ENCODE results near the gene PDE1A. TPM values are rescaled to one million over a fixed set of nuclear protein-coding genes. Genes with fewer than 3 reads are reported as not detected.

Gene PDE1A
- total RNA-seq, 3 donors from 2014 or later (not counting 1 experiment from before 2014, with no cell fraction given) = not detected

DNA sequence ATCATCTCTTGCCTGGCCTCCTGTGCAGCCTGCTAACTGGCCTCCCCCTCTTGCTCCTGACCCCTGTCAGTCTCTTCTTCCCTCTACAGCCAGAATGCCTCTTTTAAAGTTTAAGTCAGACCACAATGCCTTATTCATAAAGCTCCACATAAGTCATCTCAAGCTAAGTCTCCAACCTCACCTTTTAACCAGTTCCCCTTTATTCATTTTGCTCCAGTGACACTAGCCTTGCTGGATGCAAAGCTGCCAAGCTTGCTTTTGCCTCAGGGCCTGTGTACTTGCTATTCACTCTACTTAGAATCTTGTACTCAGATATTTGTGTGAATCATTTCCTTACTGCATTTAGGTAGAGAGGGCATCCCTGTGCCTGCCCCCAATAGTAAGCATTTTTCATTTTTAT lies 180.9 kb downstream of the PDE1A start:
- no peak for ATAC-seq
- H3K36me3 Mint-ChIP-seq = no peaks in the 10 kb centered on the region
- Histone ChIP-seq H3K4me1 (ENCODE audit: control insufficient read depth, insufficient read depth, low read length) (no peaks in the 10 kb centered on the region), H3K36me3 (ENCODE audit: control insufficient read depth, insufficient read depth, low read length) (no peaks in the 10 kb centered on the region), H3K27me3 (ENCODE audit: control insufficient read depth, insufficient read depth, low read length) (no peaks in the 10 kb centered on the region), H3K4me3 (ENCODE audit: low read length) (no peak overlapping the region), H3K27ac (ENCODE audit: low read length) (no peak overlapping the region), H3K9me3 (ENCODE audit: control insufficient read depth, insufficient read depth, low read length) (no peaks in the 10 kb centered on the region)
- TF ChIP-seq, protein P1, sequence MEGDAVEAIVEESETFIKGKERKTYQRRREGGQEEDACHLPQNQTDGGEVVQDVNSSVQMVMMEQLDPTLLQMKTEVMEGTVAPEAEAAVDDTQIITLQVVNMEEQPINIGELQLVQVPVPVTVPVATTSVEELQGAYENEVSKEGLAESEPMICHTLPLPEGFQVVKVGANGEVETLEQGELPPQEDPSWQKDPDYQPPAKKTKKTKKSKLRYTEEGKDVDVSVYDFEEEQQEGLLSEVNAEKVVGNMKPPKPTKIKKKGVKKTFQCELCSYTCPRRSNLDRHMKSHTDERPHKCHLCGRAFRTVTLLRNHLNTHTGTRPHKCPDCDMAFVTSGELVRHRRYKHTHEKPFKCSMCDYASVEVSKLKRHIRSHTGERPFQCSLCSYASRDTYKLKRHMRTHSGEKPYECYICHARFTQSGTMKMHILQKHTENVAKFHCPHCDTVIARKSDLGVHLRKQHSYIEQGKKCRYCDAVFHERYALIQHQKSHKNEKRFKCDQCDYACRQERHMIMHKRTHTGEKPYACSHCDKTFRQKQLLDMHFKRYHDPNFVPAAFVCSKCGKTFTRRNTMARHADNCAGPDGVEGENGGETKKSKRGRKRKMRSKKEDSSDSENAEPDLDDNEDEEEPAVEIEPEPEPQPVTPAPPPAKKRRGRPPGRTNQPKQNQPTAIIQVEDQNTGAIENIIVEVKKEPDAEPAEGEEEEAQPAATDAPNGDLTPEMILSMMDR (IDR thresholded peaks at IDR 0.05) = no peak
- H3K27me3 Mint-ChIP-seq (ENCODE audit: low read depth in 2 of 2) = no peaks in the 10 kb centered on the region
- DNase-seq = no peak
- intact Hi-C loops (cut with micrococcal nuclease) = no loop called here
- H3K4me1 Mint-ChIP-seq = peaks cover 0 to 2% of the 10 kb centered on the region in 2 donors
- H3K4me3 Mint-ChIP-seq = no peak overlapping the region
- peaks cover 0 to 2% of the 10 kb centered on the region in 2 donors for H3K9me3 Mint-ChIP-seq
- H3K27ac Mint-ChIP-seq = no peak overlapping the region

- WGBS (ENCODE audit: insufficient coverage) = 70% methylated on average over 3 of the region's 5 CpGs
- Mint-ChIP-seq H3K27ac (no peak overlapping the region), H3K4me1 (peaks cover 0 to 5% of the 10 kb centered on the region in 2 donors), H3K9me3 (peaks cover 0 to 3% of the 10 kb centered on the region in 2 donors), H3K4me3 (no peak overlapping the region), H3K36me3 (no peaks in the 10 kb centered on the region), H3K27me3 (ENCODE audit: low read depth in 2 of 2) (no peaks in the 10 kb centered on the region)
- Histone ChIP-seq H3K4me1 (ENCODE audit: control insufficient read depth, insufficient read depth, low read length) (no peaks in the 10 kb centered on the region), H3K4me3 (ENCODE audit: low read length) (no peak overlapping the region), H3K27ac (ENCODE audit: low read length) (no peak overlapping the region), H3K36me3 (ENCODE audit: control insufficient read depth, insufficient read depth, low read length) (no peaks in the 10 kb centered on the region), H3K27me3 (ENCODE audit: control insufficient read depth, insufficient read depth, low read length) (no peaks in the 10 kb centered on the region), H3K9me3 (ENCODE audit: control insufficient read depth, insufficient read depth, low read length) (no peaks in the 10 kb centered on the region)
- no peak for DNase-seq
- intact Hi-C loops (cut with micrococcal nuclease) = no loop called here
- TF ChIP-seq, protein P1 (IDR thresholded peaks at IDR 0.05) = no peak
- no peak for ATAC-seq
Measured at GRCh38 chr2:182242609-182243008, 184.2 kb downstream of the PDE1A start.

GRCh38 chr2:182241936-182242335 lies 184.9 kb downstream of the PDE1A start:
- no peaks in the 10 kb centered on the region for H3K4me1 ChIP-seq (ENCODE audit: control insufficient read depth, insufficient read depth, low read length)
- no peaks in the 10 kb centered on the region for H3K9me3 ChIP-seq (ENCODE audit: control insufficient read depth, insufficient read depth, low read length)
- DNase-seq (no peak), ATAC-seq (no peak)
- Mint-ChIP-seq H3K4me1 (peaks cover 0 to 5% of the 10 kb centered on the region in 2 donors), H3K27ac (no peak overlapping the region), H3K27me3 (ENCODE audit: low read depth in 2 of 2) (no peaks in the 10 kb centered on the region), H3K36me3 (no peaks in the 10 kb centered on the region), H3K9me3 (peaks cover 0 to 4% of the 10 kb centered on the region in 2 donors), H3K4me3 (no peak overlapping the region)
- TF ChIP-seq, protein P1 (IDR thresholded peaks at IDR 0.05) = no peak
- no peaks in the 10 kb centered on the region for H3K36me3 ChIP-seq (ENCODE audit: control insufficient read depth, insufficient read depth, low read length)
- 79% methylated on average over 1 of the region's 1 CpG for WGBS (ENCODE audit: insufficient coverage)
- intact Hi-C loops (cut with micrococcal nuclease) = no loop called here
- no peak overlapping the region for H3K27ac ChIP-seq (ENCODE audit: low read length)
- H3K4me3 ChIP-seq (ENCODE audit: low read length) = no peak overlapping the region
- H3K27me3 ChIP-seq (ENCODE audit: control insufficient read depth, insufficient read depth, low read length) = no peaks in the 10 kb centered on the region

DNA sequence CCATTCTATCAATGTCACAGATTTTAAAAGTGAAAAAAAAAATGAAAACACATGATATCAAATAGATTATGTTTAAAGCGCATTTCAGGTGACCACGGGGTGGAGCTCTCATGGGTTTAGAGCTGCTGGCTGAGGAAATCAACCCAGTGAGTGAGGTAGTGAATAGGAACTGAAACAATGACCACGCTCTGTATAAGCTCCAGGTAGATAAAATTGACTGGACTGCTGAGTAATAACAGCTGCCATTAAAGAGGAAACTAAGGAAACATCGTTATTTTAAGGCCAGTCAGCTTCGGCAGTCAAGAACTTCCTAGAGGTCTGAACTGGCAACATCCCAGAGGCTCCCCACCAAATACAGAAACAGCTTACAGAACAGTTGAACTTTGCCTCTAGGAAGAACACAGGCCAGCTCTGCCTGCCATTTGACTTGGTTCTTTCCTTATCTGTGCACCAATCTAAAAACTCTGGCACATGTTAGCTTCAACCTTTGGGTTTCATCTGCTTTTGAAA lies 185.9 kb downstream of the PDE1A start:
- H3K4me3 Mint-ChIP-seq = no peak overlapping the region
- H3K4me1 Mint-ChIP-seq = peaks cover 0 to 5% of the 10 kb centered on the region in 2 donors
- DNase-seq (peak in 1 of 2 donors; percentile 24), ATAC-seq (no peak)
- no peak overlapping the region for H3K27ac ChIP-seq (ENCODE audit: low read length)
- no peaks in the 10 kb centered on the region for H3K27me3 ChIP-seq (ENCODE audit: control insufficient read depth, insufficient read depth, low read length)
- H3K36me3 Mint-ChIP-seq = no peaks in the 10 kb centered on the region
- intact Hi-C loops (cut with micrococcal nuclease) = no loop called here
- TF ChIP-seq, protein P1 (IDR thresholded peaks at IDR 0.05) = no peak
- 20% methylated on average over 5 of the region's 5 CpGs for WGBS (ENCODE audit: insufficient coverage)
- no peaks in the 10 kb centered on the region for H3K4me1 ChIP-seq (ENCODE audit: control insufficient read depth, insufficient read depth, low read length)
- no peak overlapping the region for H3K27ac Mint-ChIP-seq
- H3K4me3 ChIP-seq (ENCODE audit: low read length) = no peak overlapping the region
- no peaks in the 10 kb centered on the region for H3K27me3 Mint-ChIP-seq (ENCODE audit: low read depth in 2 of 2)
- no peaks in the 10 kb centered on the region for H3K36me3 ChIP-seq (ENCODE audit: control insufficient read depth, insufficient read depth, low read length)
- H3K9me3 Mint-ChIP-seq = peaks cover 0 to 4% of the 10 kb centered on the region in 2 donors
- no peaks in the 10 kb centered on the region for H3K9me3 ChIP-seq (ENCODE audit: control insufficient read depth, insufficient read depth, low read length)

All from natural killer cell (primary cell).